Fibroblast of villous mesenchyme (primary cell): Measurements from ENCODE around the gene AMMECR1. TPM values are rescaled to one million over a fixed set of nuclear protein-coding genes. Genes with fewer than 3 reads are reported as not detected.
A peak's percentile ranks its signal among the peaks of the same experiment; 100 is the strongest.

ENCODE experiments used
- DNase-seq: peaks from one replicate; pipeline ENCODE4 v3.0.0-alpha.2; 2010; ENCODE audit warnings: low read depth
- H3K4me3 ChIP-seq: 2 replicates; pipeline ENCODE4 v1.5.1; 2011; ENCODE audit warnings: low read depth, mild to moderate bottlenecking, low read length
- CTCF ChIP-seq: IDR thresholded peaks from 2 replicates; pipeline ENCODE4 v1.5.1; 2012; ENCODE audit warnings: low read depth, mild to moderate bottlenecking, low read length; ENCODE audit not compliant: insufficient read depth
- total RNA-seq: library from RNA; depleted of rRNA; stranded (reverse); fragments of >200 nt; gene quantifications from 2 replicates; pipeline ENCODE4 v1.2.3, GENCODE V29; 2012

AMMECR1 gene
- total RNA-seq, 1 donor: 21.6 TPM

GRCh38 chrX:110216027-110216426 is 101.9 kb downstream of the AMMECR1 start:
- H3K4me3 ChIP-seq: no peak overlapping the region
- DNase-seq: no peak
- TF ChIP-seq CTCF: no peak

- TF ChIP-seq CTCF: no peak
- DNase-seq: peak; percentile 22
- H3K4me3 ChIP-seq: no peak overlapping the region
Measured at GRCh38 chrX:110215411-110215810, 102.5 kb downstream of the AMMECR1 start.

- DNase-seq: no peak
- TF ChIP-seq CTCF: no peak
Measured at GRCh38 chrX:110214684-110215083, 103.2 kb downstream of the AMMECR1 start.

GRCh38 chrX:110213183-110213582 is 104.7 kb downstream of the AMMECR1 start:
- no peak for TF ChIP-seq CTCF
- H3K4me3 ChIP-seq: no peak overlapping the region
- DNase-seq: no peak

More at GRCh38 chrX:110214684-110215083, 103.2 kb downstream of the AMMECR1 start:
- no peak overlapping the region for H3K4me3 ChIP-seq

- no peak for DNase-seq
- H3K4me3 ChIP-seq: no peak overlapping the region
- TF ChIP-seq CTCF: peak; percentile 30
Measured at GRCh38 chrX:110212299-110212698, 105.6 kb downstream of the AMMECR1 start.

- TF ChIP-seq CTCF: no peak
- DNase-seq: no peak
Measured at GRCh38 chrX:110211340-110211739, 106.5 kb downstream of the AMMECR1 start.

GRCh38 chrX:110210417-110211139 is 107.3 kb downstream of the AMMECR1 start:
- DNase-seq: peak; percentile 92
- TF ChIP-seq CTCF: no peak
- no peak overlapping the region for H3K4me3 ChIP-seq

More at GRCh38 chrX:110211340-110211739, 106.5 kb downstream of the AMMECR1 start:
- no peak overlapping the region for H3K4me3 ChIP-seq
